HG03280 (cell line): ENCODE data around the gene LINC01488.

Source experiments
- ATAC-seq: cut with Tn5 transposase; IDR thresholded peaks from one replicate; pipeline ENCODE4 v1.9.1; 2021; ENCODE audit warnings: mild to moderate bottlenecking, moderate library complexity; ENCODE audit not compliant: unreplicated experiment

LINC01488 gene

GRCh38 chr11:69444381-69445130 lies 36.9 kb upstream of the LINC01488 start:
- no peak for ATAC-seq

- ATAC-seq: no peak
Measured at GRCh38 chr11:69445131-69445470, 36.4 kb upstream of the LINC01488 start.

- ATAC-seq: no peak
Measured at GRCh38 chr11:69446108-69446507, 35.4 kb upstream of the LINC01488 start.

- no peak for ATAC-seq
Measured at GRCh38 chr11:69447786-69448185, 33.7 kb upstream of the LINC01488 start.

- no peak for ATAC-seq
Measured at GRCh38 chr11:69448471-69449284, 32.8 kb upstream of the LINC01488 start.

- no peak for ATAC-seq
Measured at GRCh38 chr11:69449320-69450063, 32.0 kb upstream of the LINC01488 start.

- ATAC-seq: no peak
Measured at GRCh38 chr11:69450064-69450856, 31.2 kb upstream of the LINC01488 start.

GRCh38 chr11:69450857-69451220 lies 30.6 kb upstream of the LINC01488 start:
- no peak for ATAC-seq

- no peak for ATAC-seq
Measured at GRCh38 chr11:69451289-69451688, 30.2 kb upstream of the LINC01488 start.

GRCh38 chr11:69452206-69452987 lies 29.1 kb upstream of the LINC01488 start:
- no peak for ATAC-seq

GRCh38 chr11:69453151-69453550 lies 28.3 kb upstream of the LINC01488 start:
- no peak for ATAC-seq

- no peak for ATAC-seq
Measured at GRCh38 chr11:69454018-69454417, 27.4 kb upstream of the LINC01488 start.

GRCh38 chr11:69455969-69456368 lies 25.5 kb upstream of the LINC01488 start:
- no peak for ATAC-seq

- no peak for ATAC-seq
Measured at GRCh38 chr11:69456712-69457111, 24.8 kb upstream of the LINC01488 start.

GRCh38 chr11:69459848-69460539 lies 21.5 kb upstream of the LINC01488 start:
- ATAC-seq: no peak

GRCh38 chr11:69460540-69461257 lies 20.8 kb upstream of the LINC01488 start:
- no peak for ATAC-seq

- ATAC-seq: no peak
Measured at GRCh38 chr11:69461272-69461962, 20.0 kb upstream of the LINC01488 start.
